Right ventricle myocardium superior (tissue), 1 donor: Measurements from ENCODE around the gene ATL3. TPM values are rescaled to one million over a fixed set of nuclear protein-coding genes. Genes with fewer than 3 reads are reported as not detected.

ENCODE experiments used
- ATAC-seq: fragments of 200-7000 bp; cut with Tn5 transposase; one replicate; pipeline ENCODE4 v1.9.1; 2020; ENCODE audit warnings: mild to moderate bottlenecking; ENCODE audit not compliant: poor library complexity
- DNase-seq: peaks from one replicate; pipeline ENCODE4 v3.0.0-alpha.2; 2020
- intact Hi-C: fragments of 100-400 bp; cut with DNase I; formaldehyde crosslinking; loops from one replicate; pipeline ENCODE4 v1.11.2; 2022
- total RNA-seq: library from RNA; stranded (reverse); fragmentation: NEBNext Ultra II Directional; extraction: Animal tissue kit (Norgen Biotek cat#: 25700); gene quantifications from one replicate; pipeline ENCODE4 v1.2.1, GENCODE V29; 2021
- donor health status: DM: no; HTN: yes; CAD: no; lungs with severe emphysema.

ATL3 gene
- total RNA-seq, 1 donor from 2014 or later = 12.8 TPM

DNA sequence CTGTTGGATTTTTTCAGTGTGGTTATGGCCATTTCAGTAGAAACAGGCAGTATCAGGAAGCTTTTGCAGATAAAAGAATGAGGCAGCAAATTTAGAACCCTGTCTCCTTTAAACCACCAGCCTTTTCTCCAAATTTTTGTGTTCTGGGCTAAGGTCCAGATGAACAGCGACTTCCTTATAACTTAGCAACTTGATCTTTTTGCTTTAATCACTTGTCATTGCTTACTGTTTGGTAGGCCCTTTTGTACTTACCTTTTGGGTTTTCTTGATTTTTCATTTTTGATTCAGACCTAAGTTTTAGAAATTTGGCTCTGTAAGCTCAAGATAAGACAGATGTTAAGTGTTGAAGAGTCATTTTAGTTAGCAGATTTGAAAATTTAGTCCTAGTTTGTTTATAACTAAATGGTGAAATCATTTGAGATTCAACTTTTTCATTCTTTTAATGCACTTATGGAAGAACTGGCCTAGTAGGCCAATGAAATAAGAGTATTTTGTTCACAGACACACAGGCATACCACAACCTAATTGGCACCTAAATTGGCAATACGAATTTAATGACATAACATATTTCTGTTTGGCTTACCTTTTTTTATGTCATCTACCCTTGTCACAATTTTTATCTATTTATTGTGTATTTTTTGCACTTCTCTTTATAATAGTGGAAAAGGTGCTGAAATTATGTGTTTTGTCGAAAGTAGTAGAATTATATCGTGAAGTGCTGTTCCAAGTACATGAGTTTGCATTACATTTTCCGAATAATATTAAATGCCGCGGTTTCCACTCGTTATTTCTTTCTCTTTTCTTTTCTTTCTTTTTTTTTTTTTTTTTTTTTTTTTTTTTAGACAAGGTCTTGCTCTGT, 12.2 kb upstream of the ATL3 start:
- intact Hi-C loops = no loop called here
- DNase-seq (no peak), ATAC-seq (no peak)

DNA sequence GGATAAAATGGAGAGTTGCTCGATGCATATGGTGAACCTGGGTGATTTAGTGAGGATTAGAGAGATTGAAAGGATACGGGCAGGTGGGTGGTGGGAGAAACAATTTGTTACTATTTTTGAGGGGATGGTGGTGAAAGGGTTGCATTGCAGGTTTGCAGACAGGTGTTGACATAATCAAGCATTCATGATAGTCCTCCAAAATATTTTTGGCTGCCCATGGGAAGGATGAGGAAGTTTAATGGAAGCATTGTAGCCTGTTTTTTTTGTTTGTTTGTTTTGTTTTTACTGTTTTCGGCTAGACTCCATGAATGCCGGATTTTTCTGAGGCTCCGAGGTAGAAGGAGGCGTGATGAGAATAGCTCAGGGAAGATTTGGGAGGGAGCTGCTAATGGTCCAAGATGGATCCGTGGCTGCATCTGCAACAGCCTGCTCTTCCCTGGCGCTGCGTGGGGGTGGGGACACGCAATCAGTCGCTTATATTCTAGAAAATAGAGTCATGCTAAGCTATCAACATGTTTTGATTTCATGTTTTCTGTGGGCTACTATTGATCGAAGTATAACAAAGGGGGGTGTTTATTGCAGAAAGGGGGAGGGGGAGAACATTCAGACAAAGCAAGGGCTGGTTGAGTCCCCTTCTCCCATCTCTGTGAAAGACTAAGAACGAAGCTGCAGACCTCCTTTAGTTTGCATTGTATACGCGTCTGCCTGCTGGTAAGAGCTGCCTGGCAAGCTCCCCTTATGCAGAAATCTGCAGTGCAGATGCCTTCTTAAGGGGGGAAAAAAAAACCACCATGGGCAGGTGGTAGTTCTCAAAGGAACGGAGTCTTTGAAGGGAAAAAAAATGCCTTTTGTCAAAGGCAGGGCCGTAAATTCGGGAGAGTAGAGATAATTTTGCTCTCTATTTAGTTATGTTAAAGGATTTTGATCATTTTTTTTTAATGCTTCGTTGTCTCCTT, 11.2 kb upstream of the ATL3 start:
- ATAC-seq (peak; percentile 30), DNase-seq (peak; percentile 54)
- intact Hi-C loops = no loop called here

DNA sequence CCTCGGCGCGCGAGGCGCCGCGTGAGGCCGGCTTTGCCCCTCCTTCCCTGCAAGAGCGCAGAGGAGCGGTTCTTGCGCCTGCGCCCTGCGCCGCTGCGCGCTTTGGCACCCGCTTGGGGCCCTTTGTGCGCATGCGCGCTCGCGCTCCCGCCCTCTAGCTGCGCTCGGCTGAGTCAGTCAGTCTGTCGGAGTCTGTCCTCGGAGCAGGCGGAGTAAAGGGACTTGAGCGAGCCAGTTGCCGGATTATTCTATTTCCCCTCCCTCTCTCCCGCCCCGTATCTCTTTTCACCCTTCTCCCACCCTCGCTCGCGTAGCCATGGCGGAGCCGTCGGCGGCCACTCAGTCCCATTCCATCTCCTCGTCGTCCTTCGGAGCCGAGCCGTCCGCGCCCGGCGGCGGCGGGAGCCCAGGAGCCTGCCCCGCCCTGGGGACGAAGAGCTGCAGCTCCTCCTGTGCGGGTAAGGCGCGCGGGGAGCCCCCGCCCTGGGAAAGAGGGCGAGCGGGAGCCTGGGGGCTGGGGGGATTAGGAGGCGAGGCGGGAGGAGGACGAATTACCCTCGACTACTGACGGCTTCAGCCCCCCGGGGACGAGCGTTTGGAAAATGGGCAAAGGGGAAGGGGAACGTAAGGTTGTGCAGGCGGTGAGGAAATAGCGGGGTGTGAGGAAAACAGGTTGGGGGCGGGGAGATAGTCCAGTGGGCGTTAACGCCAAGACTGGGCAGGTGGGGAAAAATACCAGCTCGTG, 10.3 kb upstream of the ATL3 start, which contains the start of gene RTN3:
RTN3 (plus strand) TSS at position 180 of the 745 bp plus-strand sequence; CDS start at position 317, 137 bp downstream.
- ATAC-seq (peak; percentile 96), DNase-seq (peak; percentile 98)
- intact Hi-C loops = no loop called here

DNA sequence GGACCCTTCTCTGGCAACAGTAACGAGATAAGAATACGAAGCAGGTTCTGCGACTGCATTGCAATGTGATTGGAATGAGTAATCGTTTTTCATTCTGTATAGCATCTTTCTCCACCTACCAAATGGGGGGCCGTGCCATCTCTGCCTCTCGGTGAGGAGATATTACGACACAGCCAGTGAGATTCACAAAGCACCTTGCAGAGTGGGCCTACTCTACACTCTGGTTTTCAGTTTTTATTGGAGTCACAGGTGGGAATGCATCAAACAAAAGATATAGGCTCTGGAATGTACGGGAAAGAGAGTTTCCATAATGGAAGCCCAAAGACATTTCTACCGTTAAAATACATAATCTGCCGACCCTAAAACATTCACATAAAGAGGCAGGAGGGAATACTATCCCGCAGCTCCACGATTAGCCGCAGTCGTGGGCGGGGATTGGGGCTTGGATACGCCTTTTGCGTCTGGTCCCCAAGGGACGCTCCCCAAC, 9.7 kb upstream of the ATL3 start:
- intact Hi-C loops = no loop called here
- DNase-seq = no peak
- peak; percentile 0 for ATAC-seq

DNA sequence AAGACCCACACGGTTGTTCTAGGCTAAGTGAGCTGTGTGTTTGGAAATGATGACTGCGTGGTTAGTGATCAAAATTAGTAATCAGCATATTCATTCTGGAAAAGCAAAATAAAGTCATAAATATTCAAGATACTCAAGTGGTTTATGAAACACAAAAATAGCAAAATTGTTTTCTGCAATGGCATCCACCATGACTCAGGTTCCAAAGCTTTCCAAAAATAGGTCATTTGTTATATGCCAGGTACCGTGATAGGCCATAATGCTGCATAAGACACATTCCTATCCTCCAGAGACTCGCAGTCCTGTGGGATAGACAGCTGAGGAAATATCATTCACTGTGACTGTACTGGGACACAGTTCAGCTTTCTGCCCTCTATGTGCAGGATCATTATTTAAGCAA, 2.4 kb upstream of the ATL3 start:
- DNase-seq (no peak), ATAC-seq (no peak)
- intact Hi-C loops = no loop called here

DNA sequence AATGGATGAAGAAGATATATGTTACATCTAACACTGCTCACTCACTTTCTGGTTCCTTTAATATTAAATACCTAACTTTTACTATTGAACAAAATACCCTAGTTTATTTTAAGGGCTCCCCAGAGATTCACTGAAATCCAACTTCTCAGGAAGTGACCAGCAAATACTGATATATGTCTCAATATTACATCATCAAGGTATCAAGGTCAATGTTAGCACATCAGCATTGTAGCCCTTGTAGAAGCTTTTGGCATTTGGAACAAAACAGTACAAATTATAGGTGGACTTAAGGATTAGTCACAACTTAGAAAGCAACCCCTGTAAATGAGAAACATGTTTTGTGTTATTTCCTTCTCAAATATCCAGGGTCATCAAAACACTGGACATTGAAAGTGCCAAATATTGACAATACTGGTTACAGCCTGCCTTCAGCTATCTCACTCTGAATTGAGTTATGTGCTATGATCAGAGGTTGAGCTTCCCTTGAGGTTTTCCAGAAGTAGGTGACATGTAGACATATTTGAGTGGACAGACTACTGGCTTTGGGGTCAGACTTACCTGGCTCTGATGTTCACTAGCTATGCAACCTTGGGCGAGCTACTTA, 1.9 kb upstream of the ATL3 start:
- intact Hi-C loops = no loop called here
- no peak for ATAC-seq
- no peak for DNase-seq

DNA sequence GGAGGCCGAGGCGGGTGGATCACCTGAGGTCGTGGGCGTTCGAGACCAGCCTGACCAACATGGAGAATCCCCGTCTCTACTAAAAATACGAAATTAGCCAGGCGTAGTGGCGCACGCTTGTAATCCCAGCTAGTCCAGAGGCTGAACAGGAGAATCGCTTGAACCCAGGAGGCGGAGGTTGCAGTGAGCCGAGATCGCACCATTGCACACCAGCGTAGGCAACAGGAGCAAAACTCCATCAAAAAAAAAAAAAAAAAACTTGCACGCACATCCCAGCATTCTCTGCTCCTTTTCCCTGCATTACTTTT, 934 bp upstream of the ATL3 start:
- no peak for ATAC-seq
- no peak for DNase-seq
- intact Hi-C loops = no loop called here

DNA sequence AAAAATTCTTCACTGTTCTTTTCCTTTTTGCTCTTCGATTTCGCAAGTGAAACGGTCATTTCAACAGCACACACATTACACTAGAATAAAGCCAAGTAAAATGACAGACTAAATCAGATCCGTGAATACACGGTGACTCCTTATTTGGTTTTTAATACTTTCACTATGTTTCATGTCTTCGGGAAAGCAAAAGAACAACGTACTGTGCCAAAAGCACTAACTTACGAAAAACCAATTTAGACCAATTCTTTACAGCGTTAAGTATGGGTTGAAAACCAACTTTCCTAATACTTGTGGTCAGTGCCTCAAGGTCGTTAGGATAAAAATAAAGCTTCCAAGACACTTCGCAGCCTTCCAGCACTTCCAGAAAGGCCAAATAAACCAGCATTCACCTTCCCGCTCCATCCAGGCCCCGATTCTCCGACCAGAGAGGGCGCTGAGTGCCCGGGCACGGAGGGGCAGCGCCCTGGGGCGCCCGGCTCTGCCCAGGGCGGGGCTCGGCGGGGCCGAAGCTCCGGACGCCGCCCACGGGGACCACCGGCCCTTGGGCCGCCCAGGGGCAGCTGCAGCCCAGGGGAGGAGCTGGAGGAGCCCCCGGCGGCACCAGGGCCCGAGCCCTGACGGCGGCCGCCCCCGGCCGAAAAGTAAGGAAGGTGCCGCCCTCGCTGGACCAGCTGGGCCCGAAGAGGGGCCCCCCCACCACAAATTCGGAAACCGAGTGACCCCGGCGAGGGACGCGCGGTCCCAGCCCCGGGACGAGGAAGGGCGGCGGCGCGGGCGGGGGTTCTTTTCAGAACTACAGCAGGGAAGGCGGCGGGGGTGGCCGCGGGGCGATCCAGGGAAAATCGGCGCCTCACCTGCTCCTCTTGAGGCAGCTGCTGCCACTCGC, 499 bp downstream of the ATL3 start:
- ATAC-seq (peak; percentile 76), DNase-seq (peak; percentile 71)
- intact Hi-C loops = no loop called here

DNA sequence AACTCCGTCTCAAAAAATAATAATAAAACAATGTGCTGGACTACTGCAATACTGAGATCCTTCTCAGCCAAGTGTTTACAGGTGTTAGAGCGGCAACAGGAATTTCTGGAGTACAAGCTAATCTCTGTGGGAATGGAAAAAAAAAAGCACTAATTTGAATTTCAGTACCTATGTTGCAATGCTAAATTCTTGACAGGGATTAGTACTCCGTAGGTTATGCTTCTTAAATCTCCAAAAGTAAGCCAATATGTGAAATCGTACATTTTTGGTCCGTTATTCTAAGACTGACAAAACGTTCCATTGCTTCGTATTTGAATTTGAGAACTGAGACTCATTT, 1.1 kb downstream of the ATL3 start:
- ATAC-seq (no peak), DNase-seq (no peak)
- intact Hi-C loops = no loop called here

DNA sequence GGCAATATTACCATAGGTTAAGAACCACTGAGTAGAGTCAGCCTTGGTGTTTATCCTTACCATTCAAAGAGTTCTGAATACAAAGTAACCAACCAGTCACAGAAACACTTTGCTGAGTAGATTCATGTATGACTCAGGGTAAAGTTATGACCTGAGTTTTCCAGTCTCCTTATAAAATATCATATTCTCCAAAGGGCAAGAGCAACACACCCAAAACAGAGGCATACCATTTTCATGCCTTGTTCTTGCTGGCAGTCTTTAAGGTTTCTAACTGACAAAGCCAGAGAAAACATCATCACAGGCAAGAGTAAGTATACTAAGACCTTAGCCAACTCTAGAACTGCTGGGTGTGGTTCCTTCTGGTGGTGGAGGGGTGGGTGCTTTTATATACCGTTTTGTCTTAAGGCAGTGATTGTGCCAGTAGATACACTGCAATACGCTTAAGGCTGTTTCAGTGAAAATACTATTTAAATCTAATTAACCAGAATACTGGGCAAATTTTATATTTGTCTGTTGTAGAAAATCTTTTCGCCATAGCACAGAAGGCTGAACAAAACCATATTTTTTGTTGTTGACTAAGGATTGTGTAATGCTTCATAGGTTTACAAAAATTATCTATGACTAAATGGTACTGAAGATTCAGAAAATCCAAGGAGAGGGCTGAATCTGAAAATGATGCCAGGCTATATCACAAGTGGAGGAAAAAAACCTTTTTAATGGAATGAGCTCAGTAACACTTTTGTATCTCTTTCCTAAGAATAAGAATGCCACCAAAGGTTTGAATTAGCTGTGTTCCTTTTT, 3.0 kb downstream of the ATL3 start:
- DNase-seq (no peak), ATAC-seq (no peak)
- intact Hi-C loops = no loop called here

DNA sequence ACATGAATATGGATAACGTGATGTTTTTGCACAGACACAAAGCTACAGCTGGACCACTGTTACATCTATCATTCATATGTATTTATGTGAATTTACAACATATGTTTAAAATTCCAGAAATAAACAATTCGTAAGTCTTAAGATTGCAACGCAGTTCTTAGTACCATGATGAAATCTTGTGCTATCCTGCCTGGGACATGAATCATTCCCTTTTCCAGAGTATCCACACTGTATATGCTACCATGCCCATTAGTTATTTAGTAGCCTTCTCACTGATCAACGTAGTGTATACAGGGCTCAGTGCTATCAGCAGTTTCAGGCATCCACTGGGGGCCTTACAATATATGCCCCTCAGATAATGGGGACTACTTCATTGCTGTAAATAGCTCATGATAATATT, 4.3 kb downstream of the ATL3 start:
- ATAC-seq (no peak), DNase-seq (no peak)
- intact Hi-C loops = no loop called here

DNA sequence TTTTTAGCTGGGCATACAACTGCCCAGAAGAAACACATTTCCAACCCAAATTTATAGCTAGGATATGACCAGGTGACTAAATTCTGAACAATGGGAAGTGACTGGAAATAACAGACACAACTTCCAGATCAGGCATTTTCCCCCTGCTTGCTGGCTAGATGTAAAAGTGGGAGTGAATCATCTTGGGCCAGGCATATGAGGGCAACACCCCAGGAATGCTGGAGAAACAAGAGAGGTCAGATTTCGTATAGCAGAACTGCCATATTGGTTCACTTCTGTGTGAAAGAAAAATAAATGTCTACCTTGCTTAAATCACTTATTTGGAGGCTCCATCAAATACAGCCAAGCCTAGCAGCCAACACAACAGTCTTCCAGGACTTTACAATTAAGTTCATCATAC, 7.4 kb downstream of the ATL3 start:
- DNase-seq (no peak), ATAC-seq (no peak)
- intact Hi-C loops = no loop called here

DNA sequence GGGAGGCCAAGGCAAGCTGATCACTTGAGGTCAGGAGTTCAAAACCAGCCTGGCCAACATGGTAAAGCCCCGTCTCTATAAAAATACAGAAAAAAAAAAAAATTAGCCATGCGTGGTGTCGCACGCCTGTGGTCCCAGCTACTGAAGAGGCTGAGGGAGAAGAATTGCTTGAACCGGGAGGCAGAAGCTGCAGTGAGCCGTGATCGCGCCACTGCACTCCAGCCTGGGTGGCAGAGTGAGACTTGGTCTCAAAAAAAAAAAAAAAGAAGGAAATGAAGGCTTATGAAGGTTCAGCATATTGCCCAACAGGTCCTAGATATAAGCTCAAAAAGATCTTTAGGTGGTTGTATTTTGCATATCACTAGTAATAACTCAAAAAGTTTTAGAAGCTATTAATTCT, 10.2 kb downstream of the ATL3 start:
- ATAC-seq (no peak), DNase-seq (no peak)
- intact Hi-C loops = no loop called here

DNA sequence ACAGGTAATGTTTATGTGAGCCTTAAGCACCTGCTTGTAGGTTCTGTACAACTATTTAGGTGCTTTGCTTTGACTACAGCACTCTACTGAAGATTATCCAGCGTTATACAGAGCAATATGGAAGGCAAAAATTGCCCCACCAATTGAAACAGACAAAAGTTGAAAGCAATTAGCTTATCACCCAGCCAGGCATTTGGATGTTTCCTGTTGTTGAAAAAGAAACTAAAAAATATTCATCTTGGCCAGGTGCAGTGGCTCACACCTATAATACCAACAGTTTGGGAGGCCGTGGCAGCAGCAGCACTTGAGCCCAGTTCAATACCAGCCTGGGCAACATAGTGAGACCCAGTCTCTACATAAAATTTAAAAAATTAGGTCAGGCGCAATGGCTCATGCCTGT, 18.5 kb downstream of the ATL3 start:
- ATAC-seq (no peak), DNase-seq (no peak)
- intact Hi-C loops = no loop called here

DNA sequence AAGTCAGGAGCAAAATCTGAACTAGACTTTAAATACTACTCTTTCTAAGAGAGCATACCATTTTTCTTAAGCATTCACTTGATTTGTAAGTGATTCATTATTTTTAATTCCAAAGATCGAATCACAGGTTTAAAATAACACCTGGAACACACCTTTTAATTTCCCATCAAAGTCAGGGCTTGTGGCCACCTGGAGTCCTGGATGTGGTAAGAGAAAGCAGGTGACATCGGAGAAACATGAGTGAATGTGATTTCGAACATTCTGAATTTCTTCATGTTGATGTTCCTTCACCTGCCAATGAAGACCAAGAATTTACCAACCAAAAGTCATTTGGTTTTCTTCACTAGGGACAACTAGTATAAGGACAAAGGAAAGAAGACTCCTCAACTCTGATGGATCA, 28.0 kb downstream of the ATL3 start:
- intact Hi-C loops = loop anchor here (5.0 kb wide), 1 partner anchor 94 kb away; no protein-coding TSS in a partner anchor
- ATAC-seq (no peak), DNase-seq (no peak)

DNA sequence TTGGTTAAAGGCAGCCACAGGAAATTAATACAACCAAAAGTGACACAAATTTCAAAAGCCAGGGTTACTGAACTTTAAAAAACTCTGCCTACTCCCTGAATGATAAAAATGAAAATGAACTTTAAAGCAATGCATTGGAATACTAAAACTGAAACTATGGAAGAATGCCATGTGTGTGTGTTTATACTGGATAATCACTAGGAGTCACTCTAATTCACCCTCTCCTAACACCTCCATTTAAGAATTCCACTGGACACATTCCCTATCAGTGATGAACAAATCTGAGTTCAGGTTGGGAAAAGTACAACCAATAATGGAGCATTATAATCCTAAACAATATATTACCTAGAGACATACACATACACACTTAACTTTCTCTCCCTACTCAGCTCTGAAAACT, 29.4 kb downstream of the ATL3 start:
- DNase-seq = no peak
- intact Hi-C loops = loop anchor here (5.0 kb wide), 1 partner anchor 96 kb away; no protein-coding TSS in a partner anchor
- ATAC-seq = no peak
